NCI-H1092 (cell line): ENCODE measurements around the gene NR2F2.

Experiments
- DNase-seq: peaks from one replicate; lab custom pipeline; 2025; lab: John Stamatoyannopoulos, UW

The NR2F2 gene

DNA sequence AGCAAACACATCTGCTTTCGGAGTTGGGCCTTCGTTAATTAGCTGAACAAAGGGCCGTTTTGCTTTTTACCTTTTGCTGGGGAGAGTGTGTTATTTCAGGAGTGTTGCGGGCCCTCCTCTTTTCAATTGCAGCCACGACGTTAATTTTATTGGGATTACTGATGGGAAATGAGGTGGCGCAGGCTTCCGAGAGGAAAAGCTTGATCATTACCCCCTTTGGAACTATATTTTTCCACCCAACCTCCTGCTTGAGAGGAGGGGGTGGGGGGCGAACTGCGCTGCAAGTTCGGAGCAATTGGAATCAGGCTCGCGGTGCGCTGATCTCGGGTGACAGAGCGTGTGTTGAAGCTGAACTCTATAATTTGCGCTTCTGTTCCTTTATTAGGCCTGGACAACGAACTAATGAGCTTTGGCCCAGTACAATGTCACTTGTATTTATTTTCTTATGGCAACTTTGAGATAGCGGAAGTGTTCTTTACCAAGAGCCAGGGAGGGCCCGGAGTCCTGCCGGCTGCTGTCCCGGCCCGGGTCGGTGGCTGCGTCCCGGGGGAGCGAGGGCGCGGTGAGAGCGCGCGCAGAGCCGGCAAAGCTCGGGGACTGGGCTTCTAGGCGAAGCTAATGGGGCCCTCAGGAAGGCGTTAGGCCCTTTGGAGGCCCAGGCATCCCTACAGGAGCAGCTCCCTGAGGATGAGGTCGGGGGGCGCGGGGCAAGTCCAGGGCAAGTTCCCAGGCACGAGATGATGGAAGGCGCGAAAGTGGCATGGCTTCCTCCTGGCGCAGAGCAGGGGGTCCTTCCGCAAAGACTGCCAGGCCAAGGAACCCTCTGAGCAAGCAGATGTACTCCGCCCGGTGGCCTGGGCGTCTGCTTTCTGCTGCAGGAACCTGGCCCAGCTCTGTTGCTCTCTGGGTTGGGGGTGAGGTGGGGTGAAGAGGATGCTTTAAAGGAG lies 12.9 kb downstream of the NR2F2 start:
- DNase-seq = no peak

- no peak for DNase-seq
Measured at GRCh38 chr15:96344060-96344705, 13.7 kb downstream of the NR2F2 start.

- no peak for DNase-seq
Measured at GRCh38 chr15:96344706-96345559, 14.4 kb downstream of the NR2F2 start.

DNA sequence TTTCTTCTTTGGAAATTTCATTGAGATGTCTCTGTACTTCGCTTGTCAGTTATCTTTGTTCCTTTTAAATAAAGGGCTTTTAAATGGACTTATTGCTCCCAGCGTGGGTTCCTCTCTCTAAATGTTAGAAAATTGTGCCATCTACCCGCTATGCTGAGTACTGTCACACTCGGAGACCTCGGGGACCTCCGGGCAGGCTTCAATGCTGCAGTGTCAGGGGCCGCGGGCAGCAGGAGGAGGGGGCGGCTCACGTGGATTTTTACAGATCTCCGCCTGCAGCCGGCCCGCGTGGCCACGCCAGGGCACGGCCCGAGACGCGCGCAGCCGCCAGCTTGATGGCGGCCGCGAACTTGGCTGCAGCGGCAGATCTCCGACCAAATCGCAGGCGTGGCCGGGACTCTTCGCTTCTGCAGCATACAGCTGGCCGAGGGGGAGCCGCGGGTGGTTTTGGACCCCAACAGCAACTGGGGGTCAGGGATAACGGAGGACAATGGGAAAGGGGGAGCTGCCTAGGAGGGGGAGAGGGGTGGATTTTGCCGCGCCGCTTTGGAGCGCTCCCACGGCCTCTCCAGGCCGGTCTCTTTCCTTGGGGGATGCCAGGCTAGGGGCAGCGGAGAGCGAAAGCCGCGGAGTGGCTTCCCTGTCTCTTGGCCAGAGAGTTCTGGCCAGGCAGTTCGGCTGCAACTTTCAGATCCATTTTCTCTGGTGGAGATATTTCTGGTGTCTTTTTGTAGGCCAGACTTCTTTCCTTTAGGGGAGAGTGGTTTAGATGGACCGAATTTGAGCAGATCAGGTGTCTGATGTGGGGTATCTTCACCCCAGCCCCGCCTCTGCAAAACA lies 15.3 kb downstream of the NR2F2 start:
- DNase-seq = peak; percentile 12

DNA sequence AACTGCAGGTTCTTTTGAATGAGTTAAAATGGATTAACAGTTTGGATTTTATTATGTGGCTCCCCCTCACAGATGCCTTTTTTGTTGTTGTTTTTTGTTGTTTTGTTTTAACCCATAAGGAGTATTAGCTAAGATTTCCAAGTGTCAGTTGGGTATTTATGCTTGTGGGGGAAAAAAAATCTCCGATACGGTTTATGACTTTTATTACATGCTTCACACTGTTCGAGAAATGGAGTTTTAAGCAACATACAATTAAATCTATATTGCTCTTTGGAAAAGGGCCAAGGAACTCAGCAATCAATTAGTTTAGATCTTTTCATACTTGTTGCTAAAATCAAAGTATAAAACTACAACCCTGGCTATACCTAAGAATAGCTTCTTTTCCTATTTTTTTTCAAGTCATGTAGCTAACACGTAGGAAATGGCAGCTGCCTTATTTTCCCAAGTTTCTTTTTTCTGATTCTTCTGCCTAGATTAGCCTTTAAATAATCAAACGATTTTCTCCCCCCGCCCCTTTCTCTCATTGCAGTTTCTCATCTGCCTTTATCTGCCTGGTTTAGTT lies 16.0 kb downstream of the NR2F2 start:
- no peak for DNase-seq

DNA sequence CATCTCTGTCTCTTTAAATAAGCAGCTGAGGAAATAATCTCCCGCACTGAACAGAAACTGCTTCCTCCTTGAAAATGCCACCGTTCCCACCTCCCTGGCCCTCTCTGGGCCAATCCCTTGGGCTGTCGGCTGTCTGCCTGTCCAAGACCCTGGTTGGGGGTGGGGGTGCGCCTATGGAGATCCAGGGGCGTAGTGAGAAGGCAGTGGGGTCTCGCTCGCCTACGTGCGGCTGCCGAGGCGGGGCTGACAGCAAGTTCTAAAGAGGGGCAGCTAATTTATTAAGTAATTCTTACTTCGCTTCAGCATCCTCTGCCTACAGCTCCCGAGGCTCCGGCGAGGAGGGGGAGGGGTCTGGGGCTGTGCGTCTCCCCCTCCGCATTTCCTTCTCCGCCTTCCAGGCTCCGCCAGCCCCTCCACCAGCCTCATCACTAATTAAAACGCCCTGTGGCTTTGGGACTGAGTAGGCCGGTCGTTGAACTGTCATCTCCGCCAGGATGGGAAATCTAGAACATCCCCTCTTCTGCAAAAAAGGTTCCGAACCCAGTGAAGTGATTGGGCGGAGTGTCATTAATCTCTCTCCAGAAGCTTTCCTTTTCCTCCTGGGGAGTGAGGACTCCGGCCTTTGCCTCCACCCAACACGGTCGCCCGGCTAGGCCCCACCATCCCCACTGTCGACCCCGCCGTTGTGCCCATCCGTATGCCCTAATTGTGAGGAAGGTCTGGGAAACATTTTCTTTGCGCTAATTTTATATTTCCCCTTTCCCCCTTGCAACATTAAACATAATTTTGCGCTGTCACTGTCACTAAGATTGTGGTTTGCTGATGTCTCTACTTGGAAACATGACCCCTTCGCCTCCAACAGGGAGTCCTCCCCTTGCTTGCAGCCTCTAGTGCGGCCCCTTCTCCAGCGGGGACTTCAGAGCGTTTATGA lies 16.9 kb downstream of the NR2F2 start:
- no peak for DNase-seq

GRCh38 chr15:96348112-96349027 lies 17.9 kb downstream of the NR2F2 start:
- no peak for DNase-seq

DNA sequence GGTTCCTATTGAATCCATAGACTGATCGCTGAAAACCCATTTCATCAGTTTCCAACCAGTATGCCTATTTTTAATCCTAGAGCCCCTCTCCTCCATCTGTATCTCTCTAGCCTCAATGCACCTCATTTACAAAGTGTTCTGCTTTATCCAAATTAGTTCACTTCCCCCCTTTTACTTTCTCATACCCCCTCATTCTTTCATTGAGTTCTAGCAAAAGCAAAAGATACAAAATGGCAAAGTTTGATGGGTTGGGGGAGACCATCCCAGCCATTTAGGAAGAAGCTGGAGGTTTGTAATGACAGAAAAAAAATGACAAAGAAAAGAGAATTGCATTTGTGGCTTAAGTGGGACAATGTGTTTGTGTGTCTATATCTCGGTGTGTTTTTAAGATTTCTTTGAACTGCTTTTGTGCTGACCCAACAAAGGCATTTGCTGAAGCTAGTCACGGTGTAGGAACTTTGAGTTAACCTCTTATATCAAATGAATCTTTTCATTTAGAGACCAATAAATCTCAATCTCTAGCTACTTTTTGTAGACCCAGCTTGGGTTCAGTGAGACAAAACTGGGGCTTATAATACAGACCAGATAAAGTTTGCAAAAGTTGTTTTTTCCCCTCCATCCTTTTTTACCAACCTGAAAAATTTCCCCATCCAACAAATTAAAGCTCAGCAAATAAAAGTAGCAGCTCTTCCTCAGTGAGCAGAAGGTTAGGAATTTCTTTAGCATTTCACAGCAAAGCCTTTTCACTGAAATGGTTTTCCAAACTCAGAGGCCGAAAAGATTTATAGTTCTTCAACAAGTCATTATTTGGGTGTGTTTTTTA lies 18.7 kb downstream of the NR2F2 start:
- DNase-seq = no peak

- DNase-seq = no peak
Measured at GRCh38 chr15:96349857-96350720, 19.6 kb downstream of the NR2F2 start.

DNA sequence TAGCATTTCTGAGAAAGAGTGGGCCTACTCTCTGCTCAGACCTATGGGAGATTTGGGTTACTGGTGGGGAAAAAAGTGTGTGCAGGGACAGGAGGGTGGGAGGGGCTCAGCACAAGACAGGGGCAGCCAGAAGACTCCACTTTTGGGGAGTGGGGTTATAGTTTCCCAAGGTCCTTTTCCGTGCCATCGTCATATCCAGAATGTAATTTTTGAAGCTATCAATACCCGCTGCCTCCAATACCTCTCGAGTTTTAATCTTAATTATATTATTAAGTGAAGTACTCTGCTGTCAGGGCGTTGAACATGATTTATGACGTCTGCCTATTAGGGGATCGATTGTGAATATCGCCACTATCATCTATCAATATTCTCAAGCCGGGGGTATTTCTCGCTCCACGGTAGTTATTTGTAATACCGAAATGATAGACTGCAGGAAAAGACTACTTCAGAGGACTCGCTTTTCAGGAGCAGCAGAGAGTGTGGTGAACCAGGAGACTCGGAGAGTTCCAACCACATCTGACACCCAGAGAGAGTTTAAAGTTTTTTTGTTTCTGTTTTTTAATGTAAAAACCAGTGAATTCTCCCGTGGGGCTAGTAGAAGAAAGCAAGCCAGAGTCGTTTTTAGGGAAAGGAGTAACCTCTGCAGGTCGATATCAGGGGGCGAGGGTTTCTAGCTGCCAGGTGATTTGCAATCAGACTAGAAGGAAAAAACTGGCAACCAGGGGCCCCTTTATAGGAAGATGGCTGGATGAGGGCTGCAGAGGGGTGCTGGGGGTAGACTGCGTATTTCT lies 20.6 kb downstream of the NR2F2 start:
- no peak for DNase-seq

DNA sequence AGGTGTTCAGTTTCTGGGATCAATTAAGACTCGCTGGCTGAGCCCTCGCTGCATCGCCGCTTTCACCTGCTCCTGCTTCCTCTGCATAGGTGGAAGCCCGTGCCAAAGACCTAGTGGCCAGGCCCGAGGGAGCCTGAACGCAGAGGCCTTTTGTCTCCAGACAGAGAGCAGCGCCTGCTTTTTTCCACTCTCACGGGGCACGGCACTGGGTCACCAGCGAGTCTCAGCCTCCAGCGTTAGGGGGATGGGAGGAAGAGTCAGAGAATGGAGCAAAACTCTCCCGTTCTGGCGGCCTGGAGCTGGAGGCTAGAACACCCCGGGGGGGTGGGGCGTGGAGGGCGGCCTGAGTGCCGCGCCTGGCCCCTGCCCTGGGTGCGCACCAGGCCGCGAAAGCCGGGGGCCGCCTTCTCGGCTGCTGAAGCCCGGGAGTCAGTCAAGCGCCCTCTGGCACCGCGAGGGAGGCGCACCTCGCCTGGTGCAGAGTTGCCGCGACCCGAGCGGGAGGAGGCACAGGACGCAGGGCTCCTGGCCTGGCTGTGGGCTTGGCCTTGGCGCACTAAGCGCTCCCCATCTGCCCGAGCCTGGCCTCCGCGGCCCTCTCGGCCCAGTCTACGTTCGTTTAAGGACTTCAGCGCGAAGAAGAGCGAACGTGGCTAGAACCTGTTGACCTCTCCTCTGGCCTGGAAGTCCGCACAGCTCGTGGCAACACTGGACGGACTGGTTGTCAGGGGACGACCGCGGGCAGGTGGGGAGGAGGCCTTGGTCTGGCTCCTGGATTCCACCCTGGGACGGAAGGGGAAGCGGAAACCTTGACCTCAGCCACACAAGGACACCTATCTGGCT lies 21.5 kb downstream of the NR2F2 start:
- DNase-seq = no peak

DNA sequence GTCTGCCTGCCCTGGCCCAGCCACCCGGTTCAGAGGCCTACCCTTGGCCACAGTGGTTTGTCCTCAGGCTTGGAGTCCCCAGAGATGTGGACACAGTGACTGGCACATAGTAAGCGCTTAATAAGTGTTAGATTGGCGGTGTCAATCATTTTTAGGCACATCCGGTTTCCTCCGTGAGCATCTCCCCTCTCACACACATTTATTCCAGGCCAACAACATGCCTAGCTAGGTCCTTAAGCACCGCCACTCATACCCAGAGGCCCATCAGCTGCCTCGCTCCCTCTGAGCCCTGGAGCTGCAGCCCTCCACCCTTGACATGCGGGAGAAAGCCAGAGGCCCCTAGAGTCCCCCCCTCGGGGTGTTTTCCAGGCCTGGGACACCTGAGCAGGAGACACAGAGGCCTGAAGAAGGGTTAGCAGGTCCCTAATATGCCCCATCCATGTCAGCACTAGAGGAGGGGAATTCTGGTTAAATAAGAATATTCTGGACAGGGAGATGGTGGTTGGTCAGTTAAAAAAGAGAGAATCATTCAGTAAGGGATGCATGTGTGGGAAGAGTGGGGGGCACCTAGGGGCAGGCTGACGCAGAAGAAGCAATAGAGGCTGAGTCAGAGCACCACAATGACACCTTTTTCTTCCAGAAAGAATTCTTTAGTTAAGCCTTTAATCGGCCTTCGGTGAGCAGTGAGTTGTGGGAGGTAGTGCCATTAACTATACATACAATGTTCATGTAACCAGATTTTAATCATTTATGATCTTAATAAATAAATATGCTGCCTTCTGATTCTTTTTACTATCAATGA lies 22.3 kb downstream of the NR2F2 start:
- DNase-seq = no peak

GRCh38 chr15:96353416-96353929 lies 23.0 kb downstream of the NR2F2 start:
- no peak for DNase-seq
